Measurements from ENCODE around the gene PSMA7.

- TF ChIP-seq EZH2 (IDR thresholded peaks at IDR 0.05; ENCODE audit: borderline replicate concordance, low read length) (no peak), CTCF (conservative IDR thresholded peaks at IDR 0.05 in 1 of 2, IDR thresholded peaks at IDR 0.05 in 1 of 2; ENCODE audit: extremely low read depth in 1 of 2, insufficient read depth in 1 of 2, low read depth in 1 of 2, low read length in 2 of 2) (no peak)
Measured at GRCh38 chr20:62135573-62136266, 7.5 kb downstream of the PSMA7 start.
